Tibial artery (tissue), 4 donors: Measurements from ENCODE around the gene CCL4.
"Not testable (repeated sequence)": the region's sequence is repeated elsewhere in the genome, so short reads cannot be mapped to it uniquely, and the experiment has no call there.

Source experiments
- DNase-seq, 2 donors: peaks; one replicate each; pipeline ENCODE4 v3.0.0-alpha.2; 2019
- H3K27ac ChIP-seq, 2 donors: fragments of 200-600 bp; sonication (generic) in 1 of 2; 1 replicate in 1 of 2; 2 replicates in 1 of 2; pipeline ENCODE4 v1.5.1; 2018 to 2019; ENCODE audit warnings: mild to moderate bottlenecking in 1 of 2
- H3K27me3 ChIP-seq, 2 donors: fragments of 200-600 bp; sonication (generic) in 1 of 2; one replicate each; pipeline versions ENCODE4 v1.5.1 to v1.6.0; 2016 to 2019
- H3K36me3 ChIP-seq, 3 donors: fragments of 200-600 bp; sonication (generic) in 2 of 3; one replicate each; pipeline ENCODE4 v1.5.1; 2016 to 2019; ENCODE audit warnings: mild to moderate bottlenecking in 2 of 3
- H3K4me1 ChIP-seq, 4 donors: fragments of 200-600 bp; sonication (generic) in 2 of 4; 1 replicate in 3 of 4; 2 replicates in 1 of 4; pipeline ENCODE4 v1.5.1; 2016 to 2019
- H3K4me3 ChIP-seq, 2 donors: fragments of 200-600 bp; sonication (generic) in 1 of 2; 1 replicate in 1 of 2; 2 replicates in 1 of 2; pipeline ENCODE4 v1.5.1; 2018 to 2019; ENCODE audit warnings: mild to moderate bottlenecking in 2 of 2
- H3K9me3 ChIP-seq, 3 donors: fragments of 200-600 bp; sonication (generic) in 1 of 3; one replicate each; pipeline ENCODE4 v1.5.1; 2016 to 2019
- CTCF ChIP-seq, 2 experiments: fragments of 200-600 bp in 1 of 2; fragments of 450-650 bp in 1 of 2; IDR thresholded peaks; one replicate each; pipeline ENCODE4 v1.5.1; 2017 to 2019; ENCODE audit warnings: antibody characterized with exemption in 2 of 2, mild to moderate bottlenecking in 1 of 2, moderate library complexity in 1 of 2
- intact Hi-C: fragments of 100-400 bp; cut with DNase I; formaldehyde crosslinking; loops from one replicate; pipeline ENCODE4 v1.15.0; 2023; ENCODE audit warnings: low total_unique reads

Gene CCL4

GRCh38 chr17:36104701-36105181 lies 1.1 kb downstream of the CCL4 start:
- H3K27ac ChIP-seq, result no peak overlapping the region
- no peak overlapping the region for H3K4me3 ChIP-seq
- peaks cover 0 to 3% of the 10 kb centered on the region in 2 donors for H3K27me3 ChIP-seq
- no peaks in the 10 kb centered on the region for H3K36me3 ChIP-seq
- intact Hi-C loops, result no loop called here
- H3K9me3 ChIP-seq, result no peaks in the 10 kb centered on the region
- DNase-seq, result no peak
- no peaks in the 10 kb centered on the region for H3K4me1 ChIP-seq
- TF ChIP-seq CTCF (IDR thresholded peaks at IDR 0.05), result no peak

- H3K27ac ChIP-seq, result no peak overlapping the region
- no peaks in the 10 kb centered on the region for H3K36me3 ChIP-seq
- H3K4me1 ChIP-seq, result no peaks in the 10 kb centered on the region
- H3K4me3 ChIP-seq, result no peak overlapping the region
- H3K9me3 ChIP-seq, result no peaks in the 10 kb centered on the region
- no peak for DNase-seq
- H3K27me3 ChIP-seq, result peaks cover 0 to 3% of the 10 kb centered on the region in 2 donors
- no peak for TF ChIP-seq CTCF (IDR thresholded peaks at IDR 0.05)
- intact Hi-C loops, result no loop called here
These were observed 2.3 kb downstream of the CCL4 start for GRCh38 chr17:36105781-36106492.

- Histone ChIP-seq H3K9me3 (no peaks in the 10 kb centered on the region), H3K27me3 (peaks cover 0 to 3% of the 10 kb centered on the region in 2 donors), H3K4me3 (no peak overlapping the region), H3K4me1 (no peaks in the 10 kb centered on the region), H3K27ac (no peak overlapping the region), H3K36me3 (no peaks in the 10 kb centered on the region)
- no peak for DNase-seq
- no peak for TF ChIP-seq CTCF (IDR thresholded peaks at IDR 0.05)
- intact Hi-C loops, result no loop called here
These were observed 2.8 kb downstream of the CCL4 start for GRCh38 chr17:36106493-36106835.

GRCh38 chr17:36107660-36108059 lies 4.0 kb downstream of the CCL4 start:
- intact Hi-C loops, result no loop called here
- no peak for DNase-seq

GRCh38 chr17:36108265-36108664 lies 4.6 kb downstream of the CCL4 start:
- H3K4me1 ChIP-seq, H3K36me3 ChIP-seq, DNase-seq, H3K9me3 ChIP-seq, H3K27ac ChIP-seq, intact Hi-C loops, H3K4me3 ChIP-seq, H3K27me3 ChIP-seq: not testable (repeated sequence)

More at GRCh38 chr17:36107660-36108059, 4.0 kb downstream of the CCL4 start:
- no peaks in the 10 kb centered on the region for H3K36me3 ChIP-seq
- H3K4me3 ChIP-seq, result no peak overlapping the region
- no peak overlapping the region for H3K27ac ChIP-seq
- H3K9me3 ChIP-seq, result no peaks in the 10 kb centered on the region
- peaks cover 0 to 3% of the 10 kb centered on the region in 2 donors for H3K27me3 ChIP-seq
- H3K4me1 ChIP-seq, result no peaks in the 10 kb centered on the region
- TF ChIP-seq CTCF (IDR thresholded peaks at IDR 0.05), result no peak

GRCh38 chr17:36111068-36111490 lies 7.5 kb downstream of the CCL4 start:
- Histone ChIP-seq H3K36me3 (no peaks in the 10 kb centered on the region), H3K9me3 (no peaks in the 10 kb centered on the region), H3K4me3 (no peak overlapping the region), H3K27ac (no peak overlapping the region), H3K4me1 (no peaks in the 10 kb centered on the region), H3K27me3 (no peaks in the 10 kb centered on the region)
- TF ChIP-seq CTCF (IDR thresholded peaks at IDR 0.05), result no peak
- intact Hi-C loops, result no loop called here
- no peak for DNase-seq
